Subcutaneous adipose tissue (tissue), 4 donors: Measurements from ENCODE around the gene CMTM1. TPM values are rescaled to one million over a fixed set of nuclear protein-coding genes. Genes with fewer than 3 reads are reported as not detected.

Source experiments
- CTCF ChIP-seq: fragments of 450-650 bp; IDR thresholded peaks from one replicate; pipeline ENCODE4 v1.5.1; 2016; ENCODE audit warnings: low read depth, mild to moderate bottlenecking, control low read depth, antibody characterized with exemption, moderate library complexity
- total RNA-seq, 4 donors: library from RNA; depleted of rRNA; stranded (reverse); fragments of >200 nt; gene quantifications; one replicate each; pipeline ENCODE4 v1.1.0, GENCODE V29; 2016

Gene CMTM1
- total RNA-seq, 4 donors from 2014 or later: 0.66 to 2.2 (median 0.82) TPM; not detected in 1

GRCh38 chr16:66598111-66598510, 31.9 kb downstream of the CMTM1 start:
- TF ChIP-seq CTCF: no peak

- no peak for TF ChIP-seq CTCF
Measured at GRCh38 chr16:66599726-66600125, 33.5 kb downstream of the CMTM1 start.

GRCh38 chr16:66600477-66600876, 34.2 kb downstream of the CMTM1 start:
- TF ChIP-seq CTCF: no peak

- TF ChIP-seq CTCF: no peak
Measured at GRCh38 chr16:66601471-66601870, 35.2 kb downstream of the CMTM1 start.

- TF ChIP-seq CTCF: no peak
Measured at GRCh38 chr16:66603537-66604375, 37.5 kb downstream of the CMTM1 start.

- no peak for TF ChIP-seq CTCF
Measured at GRCh38 chr16:66604376-66605176, 38.3 kb downstream of the CMTM1 start, which contains the start of gene CMTM3. Gene CMTM3, plus strand, starts transcription at chr16:66604704. Its CDS starts 102 bp downstream, at chr16:66604806.
